HG02571 (cell line): Measurements from ENCODE around the gene ATP6V0A1.
A peak's percentile ranks its signal among the peaks of the same experiment; 100 is the strongest.

Source experiments
- ATAC-seq: cut with Tn5 transposase; IDR thresholded peaks from one replicate; pipeline ENCODE4 v1.9.1; 2021; ENCODE audit warnings: mild to moderate bottlenecking, moderate library complexity; ENCODE audit not compliant: unreplicated experiment

Gene ATP6V0A1

GRCh38 chr17:42518046-42518754 lies 59.5 kb downstream of the ATP6V0A1 start:
- ATAC-seq, result no peak

DNA sequence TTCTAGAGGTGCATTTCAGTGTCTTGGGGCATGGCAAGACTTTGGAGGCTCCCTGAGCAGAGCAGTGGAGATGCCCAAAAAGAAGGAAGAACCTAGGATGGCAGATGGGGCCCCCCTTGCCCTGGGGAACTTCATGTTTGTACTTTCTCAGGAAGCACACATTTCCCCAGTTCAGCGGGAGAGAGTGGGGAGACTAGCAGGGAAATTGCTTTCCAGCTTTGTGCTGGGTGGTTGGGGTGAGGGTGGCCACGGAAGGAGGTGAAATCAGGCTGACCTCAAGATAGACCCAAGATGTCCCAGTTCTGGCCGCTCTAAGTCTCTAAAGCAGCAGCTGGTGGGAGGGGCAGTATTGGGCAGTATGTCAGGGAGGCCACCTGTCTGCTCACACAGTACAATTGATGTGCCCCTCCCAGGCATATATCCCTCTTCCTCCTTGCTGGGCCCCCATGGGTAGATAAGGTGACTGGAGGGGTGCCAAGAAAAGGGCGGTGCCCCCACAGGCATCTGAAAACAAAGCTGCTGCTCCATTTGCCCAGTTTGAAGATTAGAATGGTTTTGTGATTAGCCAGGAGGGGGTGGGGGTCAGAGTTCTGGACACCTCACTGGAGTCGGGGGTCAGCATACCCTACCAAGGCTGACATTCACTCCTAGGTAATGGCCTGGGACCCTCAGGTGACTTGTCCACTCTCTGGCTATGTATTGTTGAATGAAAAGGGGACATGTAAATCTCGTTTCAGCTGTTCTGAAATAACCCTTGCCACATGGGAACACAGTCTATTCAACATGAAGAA lies 60.3 kb downstream of the ATP6V0A1 start:
- ATAC-seq, result no peak

GRCh38 chr17:42519546-42520491 lies 61.1 kb downstream of the ATP6V0A1 start:
- ATAC-seq, result no peak

DNA sequence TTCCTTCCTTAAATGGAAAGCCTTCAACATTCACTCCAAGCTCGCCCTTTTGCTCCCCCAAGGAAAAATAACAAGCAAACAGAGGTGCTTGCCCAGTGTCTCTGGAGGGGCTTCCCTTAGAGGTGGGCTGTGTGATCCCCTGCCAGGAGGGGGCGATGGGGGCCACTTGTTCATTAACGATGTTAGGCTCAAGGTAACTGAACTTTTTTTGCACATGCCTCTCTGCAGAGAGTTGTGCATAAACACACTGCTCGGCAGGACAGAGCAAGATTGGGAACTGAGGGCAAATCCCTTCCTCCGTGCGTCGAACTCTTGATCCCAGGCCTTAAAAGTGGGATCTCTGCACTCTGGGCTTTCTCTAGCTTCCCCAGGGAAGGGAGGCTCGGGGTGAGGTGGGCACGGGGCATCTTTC lies 61.9 kb downstream of the ATP6V0A1 start:
- no peak for ATAC-seq

DNA sequence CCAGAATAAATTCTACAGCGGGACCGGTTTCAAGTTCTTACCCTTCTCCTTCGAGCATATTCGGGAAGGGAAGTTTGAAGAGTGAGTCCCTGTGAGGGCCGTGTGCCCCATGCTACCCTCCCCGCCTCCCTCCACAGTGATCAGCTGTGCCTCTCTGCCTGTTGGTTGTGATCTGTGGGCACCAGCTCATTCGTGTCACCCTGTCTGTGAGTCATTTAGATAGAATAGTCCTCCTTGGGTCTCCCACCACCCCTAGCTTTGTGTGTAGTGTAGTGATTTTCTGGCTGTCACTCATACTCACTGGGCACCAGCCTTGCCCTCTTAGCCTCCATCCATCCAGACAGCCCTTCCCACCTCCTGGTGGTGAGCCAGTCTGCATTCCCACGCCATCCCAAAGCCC lies 62.4 kb downstream of the ATP6V0A1 start:
- no peak for ATAC-seq

DNA sequence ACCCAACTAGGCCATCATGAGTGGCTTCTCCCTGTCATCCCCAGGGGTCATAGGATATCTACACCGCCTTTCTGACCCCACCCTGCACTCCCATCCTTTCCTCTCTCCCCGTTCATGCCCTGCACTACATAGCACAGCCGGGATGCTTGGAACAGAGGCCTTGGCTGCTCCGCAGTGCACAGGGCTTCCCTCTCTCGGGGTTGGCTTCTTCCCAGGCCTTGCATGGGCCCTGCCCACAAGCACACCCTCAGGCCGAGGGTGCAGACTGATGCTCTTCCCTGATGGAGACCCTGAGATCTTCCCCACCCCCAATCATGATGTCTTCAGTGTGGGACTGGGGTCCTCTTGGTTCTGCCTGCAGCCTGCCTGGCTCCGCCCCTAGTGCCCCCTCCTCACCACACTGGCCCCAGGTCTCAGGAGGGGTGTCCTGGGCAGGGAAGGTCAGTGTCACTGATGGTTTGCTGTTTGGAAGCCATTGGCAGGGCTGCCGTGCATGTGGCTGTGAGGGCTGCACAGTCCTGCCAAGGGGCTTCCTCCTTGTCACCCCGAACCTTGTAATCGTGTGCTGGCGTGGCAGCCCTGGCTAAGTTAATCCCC lies 63.1 kb downstream of the ATP6V0A1 start:
- no peak for ATAC-seq

DNA sequence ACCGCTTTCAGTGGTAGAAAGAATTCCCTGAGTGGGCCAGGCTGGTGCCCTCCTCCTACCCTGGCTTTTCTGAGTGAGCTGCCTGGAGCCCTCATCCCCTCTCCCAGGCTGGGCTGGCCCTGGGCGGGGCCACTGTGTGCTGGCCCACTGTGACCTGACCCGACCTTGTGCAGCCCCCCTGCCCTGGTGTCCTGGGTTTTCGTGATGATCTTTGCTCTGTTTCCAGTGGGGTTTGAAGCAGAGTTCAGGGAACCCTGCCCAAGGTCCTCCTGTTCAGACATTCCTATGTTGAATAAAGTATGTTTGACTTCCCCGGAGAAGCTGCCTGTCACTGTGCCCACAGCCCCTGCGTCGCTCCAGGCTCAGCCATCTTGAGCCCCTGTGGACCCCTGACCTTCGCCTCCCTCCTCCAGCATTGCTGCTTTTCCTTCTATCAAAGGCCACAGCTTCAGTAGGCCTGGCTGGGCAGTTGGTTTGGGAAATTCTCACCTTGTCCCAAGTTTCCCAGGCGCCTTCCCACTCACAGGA lies 63.6 kb downstream of the ATP6V0A1 start:
- ATAC-seq, result no peak

DNA sequence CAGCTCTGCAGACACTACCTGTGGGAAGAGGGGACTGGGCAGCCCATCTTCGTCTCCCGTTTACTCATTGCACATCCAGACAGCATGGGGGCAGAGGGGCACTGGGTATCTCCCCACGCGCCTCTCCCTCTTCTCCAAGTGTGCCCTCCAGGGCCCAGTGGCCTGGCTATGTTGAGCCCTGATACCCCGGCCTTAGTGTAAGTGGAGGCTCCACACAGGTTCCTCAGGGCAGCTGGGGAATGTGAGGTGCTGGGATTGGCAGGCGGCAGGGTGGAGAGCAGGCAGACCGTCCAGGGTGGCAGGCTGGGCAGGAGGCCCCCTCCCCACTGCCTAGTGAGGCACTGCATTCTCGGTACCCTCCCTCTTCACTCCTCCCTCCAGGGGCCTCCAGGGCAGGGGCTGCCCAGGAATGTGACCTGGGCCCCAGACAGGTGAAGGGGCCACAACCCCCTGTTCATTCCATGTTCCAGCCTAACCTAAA lies 64.2 kb downstream of the ATP6V0A1 start:
- ATAC-seq, result no peak

- no peak for ATAC-seq
Observed at GRCh38 chr17:42525221-42525620, 66.5 kb downstream of the ATP6V0A1 start.

DNA sequence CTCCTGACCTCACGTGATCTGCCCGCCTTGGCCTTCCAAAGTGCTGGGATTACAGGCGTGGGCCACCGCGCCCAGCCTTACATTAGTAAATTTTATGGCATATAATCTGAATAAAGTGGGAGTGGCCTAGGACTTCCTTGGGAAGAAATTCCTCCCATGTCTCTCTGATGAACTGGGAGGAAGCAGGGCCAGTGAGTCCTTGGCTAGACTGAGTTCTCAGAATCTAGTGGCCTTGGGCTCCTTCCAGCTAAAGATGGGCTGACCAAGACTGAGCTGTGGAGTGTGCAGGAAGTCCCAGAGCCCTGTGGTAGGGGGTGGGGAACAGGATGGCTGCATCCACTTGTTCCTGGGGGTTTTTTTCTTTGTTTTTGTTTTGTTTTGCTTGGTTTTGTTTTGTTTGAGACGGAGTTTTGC lies 67.4 kb downstream of the ATP6V0A1 start:
- no peak for ATAC-seq

- no peak for ATAC-seq
Observed at GRCh38 chr17:42527932-42528331, 69.3 kb downstream of the ATP6V0A1 start.

DNA sequence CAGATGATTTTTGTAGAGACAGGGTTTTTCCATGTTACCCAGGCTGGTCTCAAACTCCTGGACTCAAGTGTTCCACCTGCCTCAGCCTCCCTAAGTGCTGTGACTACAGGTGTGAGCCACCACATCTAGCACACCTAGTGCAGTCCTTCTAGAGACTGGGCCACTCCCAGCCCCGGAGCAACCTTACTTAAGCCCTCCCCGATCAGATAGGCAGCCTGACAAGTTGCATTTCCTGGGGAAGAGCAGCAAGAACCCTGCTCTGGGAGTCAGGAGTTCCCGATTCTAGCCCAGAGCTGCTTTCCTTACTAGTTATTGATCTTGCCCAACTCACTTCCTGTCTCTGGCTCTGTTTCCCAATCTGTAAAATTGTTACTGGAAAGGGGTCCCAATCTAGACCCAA lies 70.4 kb downstream of the ATP6V0A1 start:
- no peak for ATAC-seq

- ATAC-seq, result no peak
Observed at GRCh38 chr17:42530952-42531454, 72.3 kb downstream of the ATP6V0A1 start.

DNA sequence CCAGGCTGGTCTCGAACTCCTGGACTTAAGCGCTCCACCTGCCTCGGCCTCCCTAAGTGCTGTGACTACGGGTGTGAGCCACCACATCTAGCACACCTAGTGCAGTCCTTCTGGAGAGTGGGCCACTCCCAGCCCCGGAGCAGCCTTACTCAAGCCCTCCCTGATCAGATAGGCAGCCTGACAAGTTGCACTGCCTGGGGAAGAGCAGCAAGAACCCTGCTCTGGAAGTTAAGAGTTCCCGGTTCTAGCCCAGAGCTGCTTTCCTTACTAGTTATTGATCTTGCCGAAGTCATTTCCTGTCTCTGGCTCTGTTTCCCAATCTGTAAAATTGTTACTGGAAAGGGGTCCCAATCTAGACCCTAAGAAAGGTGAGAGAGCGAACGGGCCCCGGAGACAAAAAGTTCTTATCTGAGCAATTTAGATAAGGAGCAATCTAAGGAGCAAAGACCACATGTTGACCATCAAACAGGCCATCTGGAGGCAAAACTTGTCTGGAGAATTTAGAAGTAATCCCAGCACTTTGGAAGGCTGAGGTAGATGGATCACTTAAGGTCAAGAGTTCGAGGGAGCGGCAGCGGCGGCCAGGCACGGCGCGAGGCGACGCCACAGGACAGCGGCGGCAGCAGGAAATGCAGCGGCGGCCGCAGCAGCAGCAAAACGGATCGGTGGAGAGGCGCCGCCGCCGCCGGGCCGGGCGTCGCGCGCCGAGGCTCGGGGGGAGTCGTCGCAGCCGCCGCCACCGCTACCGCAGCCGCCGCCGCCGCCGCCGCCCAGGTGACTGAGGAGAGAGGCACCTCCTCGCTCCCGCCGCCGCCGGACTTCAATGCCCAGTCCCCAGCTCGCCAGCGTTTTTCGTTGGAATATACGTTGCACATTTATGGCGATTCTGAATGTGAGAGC lies 73.0 kb downstream of the ATP6V0A1 start:
- no peak for ATAC-seq

- ATAC-seq, result peak; percentile 3
Observed at GRCh38 chr17:42535155-42536047, 76.7 kb downstream of the ATP6V0A1 start.

GRCh38 chr17:42536048-42536371 lies 77.3 kb downstream of the ATP6V0A1 start, which contains the start of gene NAGLU:
NAGLU (plus strand) TSS chr17:42536241; CDS start chr17:42536273, 32 bp downstream.
- peak; percentile 83 for ATAC-seq

DNA sequence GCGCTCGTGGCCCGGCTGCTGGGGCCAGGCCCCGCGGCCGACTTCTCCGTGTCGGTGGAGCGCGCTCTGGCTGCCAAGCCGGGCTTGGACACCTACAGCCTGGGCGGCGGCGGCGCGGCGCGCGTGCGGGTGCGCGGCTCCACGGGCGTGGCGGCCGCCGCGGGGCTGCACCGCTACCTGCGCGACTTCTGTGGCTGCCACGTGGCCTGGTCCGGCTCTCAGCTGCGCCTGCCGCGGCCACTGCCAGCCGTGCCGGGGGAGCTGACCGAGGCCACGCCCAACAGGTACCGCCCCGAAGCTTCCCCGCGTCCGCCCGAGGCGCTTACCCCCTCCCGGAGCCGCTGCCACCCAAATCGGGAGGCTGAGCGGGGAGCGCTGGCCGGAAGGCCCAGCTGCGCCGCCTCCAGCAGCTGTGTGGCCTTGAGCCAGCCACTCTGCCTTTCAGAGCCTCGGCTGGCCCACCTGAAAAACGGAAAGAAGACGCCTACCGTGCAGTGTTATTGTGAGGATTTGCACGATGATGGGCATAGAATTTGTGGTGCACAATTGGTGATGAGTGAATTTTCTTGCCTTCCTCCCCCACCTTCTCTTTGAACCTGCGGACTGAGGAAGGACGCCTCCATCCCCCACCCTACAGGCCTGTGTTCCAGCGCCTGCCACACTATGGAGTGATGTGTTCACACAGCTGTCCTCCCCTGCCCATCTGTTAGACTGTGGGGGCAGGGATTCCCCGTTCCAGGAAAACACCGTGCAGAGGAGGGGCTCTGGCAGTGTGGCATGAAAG lies 77.9 kb downstream of the ATP6V0A1 start:
- ATAC-seq, result peak; percentile 46
